Activated CD4-positive, alpha-beta T cell treated with anti-CD3 and anti-CD28 coated beads, Interleukin-10, Interleukin-2, amounts not matched to agents 100 ng/mL and 50 ng/mL, durations not matched to agents 16 hours and 8 hours (primary cell): ENCODE data around the gene PLD6.

Source experiments
- DNase-seq: peaks from one replicate; pipeline ENCODE4 v3.0.0-alpha.2; 2020

Gene PLD6

DNA sequence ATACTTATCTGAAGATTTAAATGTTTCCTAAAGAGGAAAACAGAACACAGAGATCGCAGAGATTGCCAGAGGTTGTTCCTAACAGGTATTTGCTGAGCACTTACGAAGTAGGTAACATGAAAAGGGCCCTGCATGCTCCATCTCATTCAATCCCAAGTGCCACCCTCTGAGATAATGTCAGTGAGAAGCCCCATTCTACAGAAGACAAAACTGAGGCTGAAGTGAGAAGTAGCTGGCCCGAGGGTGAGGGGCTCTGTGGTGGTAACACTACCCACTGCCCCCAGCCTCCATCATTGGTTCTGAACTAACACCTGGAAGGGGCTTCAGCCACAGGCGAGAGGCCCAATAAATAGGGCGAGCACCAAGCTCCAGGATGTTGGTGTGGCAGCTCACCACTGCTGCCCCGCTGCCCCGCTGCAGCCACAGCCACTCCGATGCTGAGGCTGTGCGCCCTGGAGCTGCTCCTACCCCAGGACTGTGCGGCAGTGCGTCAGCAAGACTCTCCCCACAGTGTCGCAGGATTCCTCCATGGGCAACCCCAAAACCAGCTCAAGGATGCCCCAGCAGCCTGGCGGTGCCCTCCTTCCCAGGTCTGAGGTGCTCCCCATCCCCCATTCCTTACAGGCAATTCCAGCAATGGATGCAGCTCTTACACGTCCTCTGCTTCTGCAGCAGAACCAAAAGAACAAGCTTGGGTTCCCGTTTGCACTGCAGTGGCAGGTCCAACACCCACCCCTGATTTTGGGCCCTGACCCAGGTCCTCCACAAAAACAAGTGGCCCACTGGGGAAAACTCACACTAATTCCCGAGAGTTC is 20.5 kb upstream of the PLD6 start:
- DNase-seq, result no peak

DNA sequence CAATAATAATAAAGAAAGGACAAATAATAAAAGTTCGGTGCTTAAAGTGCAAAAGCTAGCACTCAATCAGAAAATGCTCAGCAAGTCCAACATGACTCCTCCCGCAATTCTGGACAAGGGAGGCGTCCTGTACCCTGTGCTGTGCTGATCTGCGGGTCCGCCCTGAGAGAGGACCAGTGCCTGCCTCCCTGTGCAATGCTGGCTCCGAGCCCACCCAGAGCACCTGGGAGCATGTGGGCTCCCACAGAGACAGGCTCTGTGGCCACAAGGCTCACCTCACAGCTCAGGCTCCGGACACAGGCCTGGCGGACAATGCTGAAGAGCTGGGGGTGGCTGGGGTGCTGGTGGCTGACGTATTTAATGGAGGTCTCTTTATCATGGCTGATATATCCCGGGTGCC is 19.8 kb upstream of the PLD6 start:
- DNase-seq, result no peak

- DNase-seq, result no peak
Measured at GRCh38 chr17:17224137-17224536, 18.0 kb upstream of the PLD6 start.

DNA sequence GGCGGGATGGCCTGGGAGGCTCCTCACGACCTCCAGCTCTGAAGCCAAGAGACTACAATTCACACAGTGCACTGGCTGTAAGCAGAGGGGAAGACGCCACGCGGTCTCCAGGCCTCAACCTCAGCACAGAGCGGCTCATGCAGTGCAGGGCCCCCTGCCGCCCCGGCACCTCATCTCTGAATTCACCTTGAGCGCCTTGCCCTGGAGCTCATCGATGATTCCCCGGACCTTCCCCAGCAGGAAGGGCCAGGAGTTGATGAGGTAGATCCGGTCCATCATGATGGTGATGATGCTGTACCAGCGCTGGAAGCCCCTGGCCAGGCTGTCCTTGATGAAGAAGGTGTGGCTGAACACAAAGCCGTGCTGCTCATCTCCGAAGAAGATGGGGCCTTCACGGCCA is 17.6 kb upstream of the PLD6 start:
- DNase-seq, result no peak

- DNase-seq, result no peak
Measured at GRCh38 chr17:17221329-17221728, 15.2 kb upstream of the PLD6 start.

- no peak for DNase-seq
Measured at GRCh38 chr17:17220529-17220928, 14.4 kb upstream of the PLD6 start.

- DNase-seq, result no peak
Measured at GRCh38 chr17:17217995-17218394, 11.9 kb upstream of the PLD6 start.

DNA sequence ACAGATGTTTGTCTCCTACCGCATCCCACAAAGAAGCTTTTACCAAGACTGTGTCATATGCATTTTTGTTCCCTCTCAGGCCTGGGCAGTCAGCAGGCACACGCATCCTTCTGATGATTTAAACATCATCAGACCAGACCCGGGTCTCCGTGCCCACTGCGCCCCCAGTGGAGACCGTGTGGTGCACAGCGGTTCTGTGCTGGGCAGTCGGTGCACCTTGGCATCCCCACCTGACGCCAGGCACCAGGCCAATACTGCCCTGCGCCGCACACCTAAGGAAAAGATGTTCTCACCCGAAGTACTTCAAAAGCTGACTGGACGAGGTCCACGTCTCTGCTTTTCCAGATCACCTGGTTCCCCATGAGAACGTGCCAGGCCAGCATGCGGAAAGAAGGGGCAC is 10.6 kb upstream of the PLD6 start:
- DNase-seq, result no peak

DNA sequence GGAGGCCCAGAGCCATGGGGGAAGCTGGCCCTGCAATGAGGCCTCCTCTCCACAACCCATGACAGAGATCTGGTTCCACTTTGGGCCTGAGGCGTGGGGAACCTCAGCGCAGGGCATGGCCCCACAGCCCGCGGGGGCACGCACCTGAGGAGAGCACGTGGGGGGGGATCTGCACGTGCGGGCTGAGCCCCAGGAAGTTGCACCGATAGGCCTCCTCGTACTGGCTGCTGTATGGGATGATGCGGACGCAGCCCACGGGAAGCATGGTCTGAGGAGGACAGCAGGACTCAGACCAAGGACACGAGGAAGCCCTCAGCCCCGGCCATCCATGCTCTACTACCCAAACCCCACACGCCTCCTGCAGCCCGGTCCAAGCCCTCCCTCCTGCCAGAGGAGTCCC is 10.1 kb upstream of the PLD6 start:
- no peak for DNase-seq

GRCh38 chr17:17215575-17215974 is 9.4 kb upstream of the PLD6 start:
- no peak for DNase-seq

GRCh38 chr17:17214646-17215436 is 8.7 kb upstream of the PLD6 start:
- DNase-seq, result no peak

DNA sequence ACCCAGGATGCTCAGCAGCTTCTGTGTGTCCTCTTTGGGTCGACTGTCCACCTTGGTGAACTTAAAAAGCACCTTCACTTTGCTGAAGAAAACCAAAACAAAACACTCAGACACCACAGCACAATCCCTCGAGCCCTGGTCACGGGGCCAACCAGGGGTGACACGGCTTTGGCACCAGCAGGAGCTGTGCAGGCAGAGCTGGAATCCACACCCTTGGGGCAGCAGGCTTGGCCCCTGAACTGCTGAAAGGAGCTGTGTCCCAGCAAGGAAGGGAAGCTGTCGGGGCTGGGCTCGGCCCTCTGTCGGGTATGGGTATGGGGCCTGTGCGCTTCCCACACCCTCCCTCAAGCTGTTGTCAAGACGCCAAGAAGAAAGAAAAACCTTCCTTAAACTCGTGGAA is 7.6 kb upstream of the PLD6 start:
- DNase-seq, result no peak

- DNase-seq, result no peak
Measured at GRCh38 chr17:17207998-17208397, 1.9 kb upstream of the PLD6 start.

- no peak for DNase-seq
Measured at GRCh38 chr17:17206913-17207335, 791 bp upstream of the PLD6 start.

DNA sequence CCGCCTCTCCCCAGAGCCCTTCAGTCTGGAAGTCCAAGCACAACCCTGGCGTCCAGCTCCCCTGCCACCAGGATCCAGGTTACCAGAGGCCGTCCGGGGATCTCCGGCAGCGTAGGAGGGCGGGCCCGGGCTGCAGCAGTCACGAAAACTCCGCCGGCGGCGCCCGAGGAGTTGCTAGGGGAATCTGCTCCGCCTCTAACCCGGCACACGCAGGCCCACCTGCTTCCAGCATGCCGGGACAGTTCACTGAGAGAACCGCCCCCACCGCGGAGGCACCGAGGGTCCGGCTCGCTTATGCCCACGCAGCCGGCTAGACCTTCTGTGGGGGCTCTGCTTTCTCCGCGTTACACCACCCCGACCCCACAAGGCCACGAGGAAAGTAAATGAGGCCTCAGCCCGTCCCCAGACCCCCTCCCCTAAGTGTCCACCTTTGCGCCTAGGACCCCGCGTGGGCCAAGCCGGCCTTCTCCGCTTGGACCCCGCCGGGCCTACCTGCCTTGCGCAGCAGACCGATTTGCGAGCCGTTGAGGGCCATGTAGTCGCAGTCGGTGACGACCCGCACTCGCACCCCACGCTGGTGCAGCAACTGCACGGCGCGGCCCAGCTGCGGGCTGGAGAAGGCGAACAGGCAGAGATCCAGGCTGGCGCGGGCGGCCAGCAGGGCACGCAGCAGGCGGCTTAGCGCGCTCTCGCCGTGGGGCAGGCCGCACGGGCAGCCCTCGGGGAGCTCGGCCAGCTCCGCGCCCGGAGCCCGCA is 587 bp downstream of the PLD6 start:
- DNase-seq, result peak; percentile 73

- no peak for DNase-seq
Measured at GRCh38 chr17:17204635-17205231, 1.4 kb downstream of the PLD6 start.

- no peak for DNase-seq
Measured at GRCh38 chr17:17204041-17204591, 2.0 kb downstream of the PLD6 start.

DNA sequence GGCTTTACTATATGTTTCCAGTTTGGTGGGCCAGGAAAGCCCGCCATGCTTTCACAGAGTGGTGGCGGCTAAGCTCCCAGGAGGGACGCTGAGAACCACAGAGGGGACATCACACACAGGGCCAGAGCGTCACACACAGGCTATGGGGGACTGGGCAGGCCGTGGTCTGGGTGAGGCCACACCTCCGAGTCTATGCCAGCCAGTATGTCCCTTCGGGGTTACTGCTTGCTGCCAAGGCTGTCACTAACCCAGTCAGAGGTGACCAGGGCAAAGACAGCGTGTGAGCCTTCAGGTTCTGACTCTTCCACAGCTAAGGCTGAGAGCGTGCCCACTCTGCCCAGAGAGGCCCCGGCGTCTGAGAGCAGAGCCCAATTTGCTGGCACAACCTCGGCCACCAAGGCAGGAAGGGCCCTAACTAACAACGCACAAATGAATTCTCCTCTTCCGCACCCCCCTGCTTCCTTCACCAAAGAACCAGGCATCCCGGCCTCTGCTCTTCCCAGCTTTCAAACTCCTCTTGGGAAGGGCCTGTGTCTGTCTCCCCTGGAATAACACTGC is 2.9 kb downstream of the PLD6 start:
- DNase-seq, result no peak

DNA sequence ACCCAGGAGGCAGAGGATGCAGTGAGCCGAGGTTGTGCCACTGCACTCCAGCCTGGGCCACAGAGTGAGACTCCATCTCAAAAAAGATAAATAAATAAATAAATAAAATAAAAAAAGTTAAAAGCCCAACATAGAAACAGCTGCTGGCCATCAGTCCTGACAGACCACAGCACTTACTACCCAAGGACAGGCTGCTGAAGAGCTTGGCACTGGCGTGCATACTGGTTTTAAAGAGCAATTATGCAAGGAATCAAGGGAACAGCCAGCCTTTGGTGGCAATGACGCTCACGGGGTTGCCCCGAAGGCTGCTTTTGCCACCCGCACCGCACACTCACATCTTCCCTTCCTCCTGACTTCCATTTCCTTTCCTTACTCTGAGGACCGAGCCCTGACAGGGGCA is 4.2 kb downstream of the PLD6 start:
- no peak for DNase-seq

GRCh38 chr17:17201271-17201670 is 4.9 kb downstream of the PLD6 start:
- no peak for DNase-seq

DNA sequence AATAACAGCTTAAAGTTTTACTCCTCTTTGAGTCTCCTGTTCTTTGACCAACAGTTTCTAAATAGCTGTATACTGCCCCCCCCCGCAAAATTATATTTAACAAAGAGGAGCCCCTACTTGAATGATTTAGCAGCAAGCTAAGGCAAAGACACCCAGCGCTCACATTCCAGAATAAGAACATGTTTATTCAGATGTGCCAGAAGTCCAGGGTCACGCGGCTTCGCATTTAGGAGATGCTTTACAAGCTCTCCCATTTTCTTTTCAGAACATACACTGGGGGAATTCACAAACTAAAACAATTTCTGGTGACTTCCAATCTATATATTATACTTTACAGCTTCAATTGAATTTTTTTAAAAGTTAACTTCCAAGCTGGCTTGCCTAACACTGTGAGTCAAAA is 5.3 kb downstream of the PLD6 start:
- no peak for DNase-seq

GRCh38 chr17:17200311-17200710 is 5.8 kb downstream of the PLD6 start:
- no peak for DNase-seq

DNA sequence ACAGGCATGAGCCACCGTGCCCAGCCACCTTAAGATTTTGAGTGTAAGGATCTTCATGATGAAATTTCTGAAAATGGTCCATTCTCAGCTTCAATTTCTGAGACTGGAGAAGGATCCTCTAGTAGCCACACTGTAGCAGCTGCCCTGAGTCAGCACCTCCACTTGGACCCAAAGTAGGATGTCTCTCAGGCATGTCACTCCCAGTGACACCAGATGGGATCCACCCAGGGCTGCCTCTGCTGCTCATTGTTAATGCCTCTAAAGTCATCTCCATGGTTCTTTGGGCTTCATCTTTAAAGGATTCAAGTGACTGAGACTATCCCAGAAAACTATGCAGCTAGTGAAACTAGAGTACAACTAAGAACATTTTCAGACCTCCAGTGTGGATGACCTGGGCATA is 7.9 kb downstream of the PLD6 start:
- DNase-seq, result no peak
